ENCODE measurements around the gene CUX1. TPM values are rescaled to one million over a fixed set of nuclear protein-coding genes. Genes with fewer than 3 reads are reported as not detected.

The CUX1 gene
- total and polyA plus RNA-seq, 10 of the 15 experiments (the other 5 are each of a cell fraction or from before 2014, with no cell fraction given) = 6.1 to 48.6 (median 25.9) TPM

- ChIA-PET CTCF (no interaction called here), RAD21 (ENCODE audit: unreplicated experiment) (no interaction called here)
- TF ChIP-seq NBN (IDR thresholded peaks at IDR 0.05) (no peak), NFXL1 (IDR thresholded peaks at IDR 0.05; ENCODE audit: borderline replicate concordance) (no peak), TCF3 (IDR thresholded peaks at IDR 0.05; ENCODE audit: borderline replicate concordance, insufficient read depth, low read depth, low read length) (no peak), RFX5 (IDR thresholded peaks at IDR 0.05; ENCODE audit: low read depth, low read length) (no peak)
Observed at GRCh38 chr7:101768280-101768679, 49.1 kb upstream of the CUX1 start.

GRCh38 chr7:101770466-101770865, 47.0 kb upstream of the CUX1 start:
- H3K36me3 ChIP-seq (ENCODE audit: control insufficient read depth in 2 of 2, insufficient read depth in 2 of 2, low read length in 1 of 2) = no peaks in the 10 kb centered on the region
- no peak overlapping the region for H3K4me2 ChIP-seq (ENCODE audit: control insufficient read depth, insufficient read depth)
- ChIA-PET CTCF (no interaction called here), POLR2A (interaction anchor here (0.5 kb wide), 1 partner anchor 205 kb away, joined by 3 read pairs; no protein-coding TSS in a partner anchor), SMC1A (ENCODE audit: uncharacterized antibody, unreplicated experiment) (interaction anchor here (0.6 kb wide), 1 partner anchor 117 kb away, joined by 3 read pairs; no protein-coding TSS in a partner anchor), RAD21 (ENCODE audit: unreplicated experiment) (no interaction called here)
- H2AFZ ChIP-seq (ENCODE audit: control insufficient read depth, low read depth, low read length) = no peak overlapping the region
- no peak for ATAC-seq
- H3K9ac ChIP-seq (ENCODE audit: control insufficient read depth, insufficient read depth, low read length) = no peak overlapping the region
- BruUV-seq (replicated peaks) = no TSS peak
- no peak overlapping the region for H3K27ac ChIP-seq (ENCODE audit: control insufficient read depth, insufficient read depth)
- no peak for FAIRE-seq
- no peaks in the 10 kb centered on the region for H3K9me3 ChIP-seq (replicated peaks; ENCODE audit: control insufficient read depth, insufficient read depth, low read length)
- H3K4me1 ChIP-seq (ENCODE audit: control insufficient read depth, insufficient read depth, low read length) = no peaks in the 10 kb centered on the region
- no peak overlapping the region for H3K4me3 ChIP-seq
- DNase-seq (ENCODE audit: low read depth, low spot score) = no peak
- in situ Hi-C loops (cut with MboI) = no loop called here
- no peaks in the 10 kb centered on the region for H3K79me2 ChIP-seq (ENCODE audit: control insufficient read depth, insufficient read depth, low read length)
- 79% methylated on average over 4 of the region's 4 CpGs for WGBS (ENCODE audit: insufficient coverage, insufficient replicate concordance, low lambda C conversion rate, missing lambda C conversion rate)
- H3K27me3 ChIP-seq (replicated peaks in 1 of 2; ENCODE audit: control insufficient read depth in 2 of 2, insufficient read depth in 2 of 2, low read length in 1 of 2) = no peaks in the 10 kb centered on the region; a peak in 1 of 4 replicates
- H4K20me1 ChIP-seq (ENCODE audit: control insufficient read depth, insufficient read depth) = no peaks in the 10 kb centered on the region
- intact Hi-C loops (cut with micrococcal nuclease; ENCODE audit: unreplicated experiment) = no loop called here
- TF ChIP-seq NRF1 (conservative IDR thresholded peaks at IDR 0.05; ENCODE audit: low read depth, low read length) = no peak
- no peak for TF ChIP-seq FOS (IDR thresholded peaks at IDR 0.05; ENCODE audit: borderline replicate concordance, extremely low read depth, insufficient read length)
- no peak for TF ChIP-seq CBX5 (IDR thresholded peaks at IDR 0.05; ENCODE audit: low read depth)
- TF ChIP-seq JUND (IDR thresholded peaks at IDR 0.05; ENCODE audit: low read depth, low read length) = no peak
- TF ChIP-seq ZBED1 (IDR thresholded peaks at IDR 0.05; ENCODE audit: borderline replicate concordance) = no peak
- no peak for TF ChIP-seq ZNF384 (IDR thresholded peaks at IDR 0.05; ENCODE audit: borderline replicate concordance, low read depth, low read length)
- TF ChIP-seq HDAC2 (IDR thresholded peaks at IDR 0.05) = no peak
- TF ChIP-seq USF1 (IDR thresholded peaks at IDR 0.05; ENCODE audit: borderline replicate concordance, extremely low read length, insufficient read depth, low read depth, low read length) = no peak
- no peak for TF ChIP-seq ASH2L (IDR thresholded peaks at IDR 0.05; ENCODE audit: borderline replicate concordance, low read depth)
- TF ChIP-seq, protein P1, sequence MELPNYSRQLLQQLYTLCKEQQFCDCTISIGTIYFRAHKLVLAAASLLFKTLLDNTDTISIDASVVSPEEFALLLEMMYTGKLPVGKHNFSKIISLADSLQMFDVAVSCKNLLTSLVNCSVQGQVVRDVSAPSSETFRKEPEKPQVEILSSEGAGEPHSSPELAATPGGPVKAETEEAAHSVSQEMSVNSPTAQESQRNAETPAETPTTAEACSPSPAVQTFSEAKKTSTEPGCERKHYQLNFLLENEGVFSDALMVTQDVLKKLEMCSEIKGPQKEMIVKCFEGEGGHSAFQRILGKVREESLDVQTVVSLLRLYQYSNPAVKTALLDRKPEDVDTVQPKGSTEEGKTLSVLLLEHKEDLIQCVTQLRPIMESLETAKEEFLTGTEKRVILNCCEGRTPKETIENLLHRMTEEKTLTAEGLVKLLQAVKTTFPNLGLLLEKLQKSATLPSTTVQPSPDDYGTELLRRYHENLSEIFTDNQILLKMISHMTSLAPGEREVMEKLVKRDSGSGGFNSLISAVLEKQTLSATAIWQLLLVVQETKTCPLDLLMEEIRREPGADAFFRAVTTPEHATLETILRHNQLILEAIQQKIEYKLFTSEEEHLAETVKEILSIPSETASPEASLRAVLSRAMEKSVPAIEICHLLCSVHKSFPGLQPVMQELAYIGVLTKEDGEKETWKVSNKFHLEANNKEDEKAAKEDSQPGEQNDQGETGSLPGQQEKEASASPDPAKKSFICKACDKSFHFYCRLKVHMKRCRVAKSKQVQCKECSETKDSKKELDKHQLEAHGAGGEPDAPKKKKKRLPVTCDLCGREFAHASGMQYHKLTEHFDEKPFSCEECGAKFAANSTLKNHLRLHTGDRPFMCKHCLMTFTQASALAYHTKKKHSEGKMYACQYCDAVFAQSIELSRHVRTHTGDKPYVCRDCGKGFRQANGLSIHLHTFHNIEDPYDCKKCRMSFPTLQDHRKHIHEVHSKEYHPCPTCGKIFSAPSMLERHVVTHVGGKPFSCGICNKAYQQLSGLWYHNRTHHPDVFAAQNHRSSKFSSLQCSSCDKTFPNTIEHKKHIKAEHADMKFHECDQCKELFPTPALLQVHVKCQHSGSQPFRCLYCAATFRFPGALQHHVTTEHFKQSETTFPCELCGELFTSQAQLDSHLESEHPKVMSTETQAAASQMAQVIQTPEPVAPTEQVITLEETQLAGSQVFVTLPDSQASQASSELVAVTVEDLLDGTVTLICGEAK (IDR thresholded peaks at IDR 0.05; ENCODE audit: borderline replicate concordance) = no peak
- TF ChIP-seq RAD51 (IDR thresholded peaks at IDR 0.05) = no peak

More at GRCh38 chr7:101768280-101768679, 49.1 kb upstream of the CUX1 start:
- Histone ChIP-seq H3K4me3 (no peak overlapping the region), H3K4me1 (ENCODE audit: control insufficient read depth, insufficient read depth, low read length) (no peaks in the 10 kb centered on the region), H3K9ac (ENCODE audit: control insufficient read depth, insufficient read depth, low read length) (no peak overlapping the region), H4K20me1 (ENCODE audit: control insufficient read depth, insufficient read depth) (no peaks in the 10 kb centered on the region), H3K36me3 (ENCODE audit: control insufficient read depth in 2 of 2, insufficient read depth in 2 of 2, low read length in 1 of 2) (no peaks in the 10 kb centered on the region), H3K27ac (ENCODE audit: control insufficient read depth, insufficient read depth) (no peak overlapping the region), H2AFZ (ENCODE audit: control insufficient read depth, low read depth, low read length) (no peak overlapping the region), H3K79me2 (ENCODE audit: control insufficient read depth, insufficient read depth, low read length) (no peaks in the 10 kb centered on the region), H3K27me3 (replicated peaks in 1 of 2; ENCODE audit: control insufficient read depth in 2 of 2, insufficient read depth in 2 of 2, low read length in 1 of 2) (no peaks in the 10 kb centered on the region; a peak in 1 of 4 replicates), H3K9me3 (replicated peaks; ENCODE audit: control insufficient read depth, insufficient read depth, low read length) (no peaks in the 10 kb centered on the region), H3K4me2 (ENCODE audit: control insufficient read depth, insufficient read depth) (no peak overlapping the region)
- WGBS (ENCODE audit: insufficient coverage, insufficient replicate concordance, low lambda C conversion rate, missing lambda C conversion rate) = 37% methylated on average over 7 of the region's 7 CpGs
- intact Hi-C loops (cut with micrococcal nuclease; ENCODE audit: unreplicated experiment) (no loop called here), in situ Hi-C loops (cut with MboI) (no loop called here)
- ChIA-PET SMC1A (ENCODE audit: uncharacterized antibody, unreplicated experiment) (no interaction called here), POLR2A (no interaction called here)
- DNase-seq (ENCODE audit: low read depth, low spot score) (no peak), ATAC-seq (no peak), FAIRE-seq (no peak)
- BruUV-seq (replicated peaks) = no TSS peak
